NCI-H2196 treated with DMSO at 0.1 percent for 48 hours (cell line): ENCODE measurements around the gene WBP11.

Source experiments
- DNase-seq: peaks from one replicate; lab custom pipeline; 2025; ENCODE audit not compliant: unreplicated experiment; lab: John Stamatoyannopoulos, UW

Gene WBP11

DNA sequence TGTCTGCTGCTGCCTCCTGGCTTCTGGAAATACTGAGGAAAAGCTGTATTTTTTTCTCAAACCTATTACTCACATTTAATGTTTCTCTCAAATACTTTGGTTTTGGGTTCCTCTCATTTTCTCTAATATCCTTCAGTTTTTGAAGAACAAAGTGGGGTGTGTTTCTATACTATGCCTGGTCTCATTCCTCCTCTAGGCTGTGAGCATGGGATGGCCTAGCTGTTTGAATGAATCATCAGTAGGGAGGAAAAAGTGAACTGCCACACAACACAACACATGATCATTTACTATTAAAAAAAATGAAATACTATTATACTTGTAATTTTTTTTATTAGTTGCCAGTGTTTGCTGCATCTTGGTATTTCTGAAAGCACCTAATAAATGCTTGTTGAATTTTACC, 22.0 kb upstream of the WBP11 start:
- no peak for DNase-seq

DNA sequence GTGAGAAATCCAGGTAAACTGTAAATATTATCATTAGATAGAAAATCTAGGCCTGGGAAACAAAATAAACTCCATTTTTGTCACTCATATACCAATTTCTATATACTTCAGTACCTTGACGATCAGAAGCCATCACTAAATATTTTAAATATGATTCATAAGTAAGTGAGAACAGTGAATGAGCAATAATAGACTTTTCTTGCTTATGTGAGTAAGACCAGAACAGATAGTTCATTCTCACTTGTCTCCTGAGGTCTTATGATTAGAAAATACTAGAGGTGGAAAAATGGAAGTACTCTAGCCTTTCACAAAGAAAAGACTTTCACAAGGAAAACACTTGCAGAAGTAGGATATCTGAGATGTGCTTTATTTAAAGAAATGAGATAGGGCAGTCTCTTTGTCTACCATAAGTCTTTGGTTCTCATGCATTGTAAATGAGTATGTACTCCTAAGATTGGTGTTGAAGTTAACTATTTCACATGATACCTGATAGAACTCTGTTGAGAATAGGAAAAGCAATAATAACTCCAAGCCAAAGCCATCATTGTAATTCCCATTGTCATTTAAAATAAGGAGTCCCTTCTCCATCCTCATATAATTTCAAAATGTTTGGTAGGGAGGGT, 20.8 kb upstream of the WBP11 start:
- no peak for DNase-seq

GRCh38 chr12:14814014-14814413, 10.7 kb upstream of the WBP11 start, which contains the start of gene SMCO3:
Gene SMCO3 (minus strand): TSS chr12:14814182. CDS start chr12:14806680, 7,502 bp downstream.
- DNase-seq: no peak

DNA sequence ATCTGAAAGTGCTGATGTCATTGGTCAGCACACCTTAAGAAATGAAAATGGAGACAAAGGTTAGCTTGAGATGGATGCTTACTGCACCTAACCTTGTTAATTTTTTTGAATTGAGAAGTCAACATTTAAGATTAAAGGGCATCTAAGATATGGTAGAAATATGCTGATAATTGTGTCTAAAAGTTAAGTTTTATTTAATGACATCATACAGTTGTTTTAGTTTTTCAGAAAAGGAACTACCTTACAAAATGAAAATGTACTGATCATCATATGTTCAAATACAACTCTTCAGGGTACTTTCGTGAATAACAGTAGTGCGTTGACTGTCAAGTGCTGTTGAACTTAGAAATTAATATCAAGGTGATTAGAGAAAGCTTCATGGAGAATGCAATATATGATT, 8.2 kb upstream of the WBP11 start:
- no peak for DNase-seq

GRCh38 chr12:14810953-14811483, 7.7 kb upstream of the WBP11 start:
- DNase-seq: no peak

- no peak for DNase-seq
These were observed 7.1 kb upstream of the WBP11 start for GRCh38 chr12:14810167-14810952.

GRCh38 chr12:14803830-14804160, 517 bp upstream of the WBP11 start:
- no peak for DNase-seq

- DNase-seq: no peak
These were observed 612 bp downstream of the WBP11 start for GRCh38 chr12:14802721-14803010.

- DNase-seq: no peak
These were observed 1.0 kb downstream of the WBP11 start for GRCh38 chr12:14802247-14802646.

DNA sequence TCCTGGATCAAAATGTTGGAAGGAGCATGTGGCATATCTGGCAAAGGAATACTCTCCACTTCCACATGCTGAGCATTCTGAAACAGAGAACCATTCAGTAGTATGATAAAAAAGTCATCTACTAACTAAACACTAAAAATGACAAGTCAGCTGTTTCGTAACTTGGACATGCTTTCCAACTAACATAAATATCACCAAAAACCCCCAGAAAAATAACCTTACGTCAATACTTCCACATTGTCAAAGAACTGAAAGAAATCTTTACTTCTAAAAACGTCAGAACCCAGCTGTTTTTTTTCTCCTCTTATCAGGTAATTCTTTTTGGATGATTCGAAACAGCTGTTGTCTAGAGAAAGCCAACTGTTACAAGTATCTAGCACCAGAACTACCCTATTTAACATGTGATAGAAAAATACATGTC, 8.2 kb downstream of the WBP11 start:
- no peak for DNase-seq

GRCh38 chr12:14785568-14785967, 17.7 kb downstream of the WBP11 start:
- DNase-seq: no peak

DNA sequence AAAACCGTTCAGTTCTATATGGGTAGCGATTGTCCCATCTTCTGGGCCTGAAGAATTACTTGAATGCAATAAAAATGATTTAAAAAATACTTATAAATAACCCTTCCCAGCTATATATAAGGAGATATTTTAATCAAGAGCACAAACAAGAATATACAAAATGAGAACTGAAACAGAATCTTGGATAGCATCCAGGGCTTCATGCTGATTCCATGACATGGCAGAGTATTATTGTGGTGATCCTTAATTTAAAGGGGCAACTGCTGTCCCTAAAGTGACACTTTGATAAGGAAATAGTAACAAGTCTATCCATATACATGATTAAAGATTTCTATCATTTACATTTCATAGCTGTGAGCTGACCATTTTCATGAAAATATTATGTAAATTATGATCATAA, 18.8 kb downstream of the WBP11 start:
- no peak for DNase-seq

- DNase-seq: no peak
These were observed 20.5 kb downstream of the WBP11 start for GRCh38 chr12:14782756-14783155.

- DNase-seq: no peak
These were observed 21.7 kb downstream of the WBP11 start for GRCh38 chr12:14781563-14781962.

- no peak for DNase-seq
These were observed 22.4 kb downstream of the WBP11 start for GRCh38 chr12:14780859-14781258.

DNA sequence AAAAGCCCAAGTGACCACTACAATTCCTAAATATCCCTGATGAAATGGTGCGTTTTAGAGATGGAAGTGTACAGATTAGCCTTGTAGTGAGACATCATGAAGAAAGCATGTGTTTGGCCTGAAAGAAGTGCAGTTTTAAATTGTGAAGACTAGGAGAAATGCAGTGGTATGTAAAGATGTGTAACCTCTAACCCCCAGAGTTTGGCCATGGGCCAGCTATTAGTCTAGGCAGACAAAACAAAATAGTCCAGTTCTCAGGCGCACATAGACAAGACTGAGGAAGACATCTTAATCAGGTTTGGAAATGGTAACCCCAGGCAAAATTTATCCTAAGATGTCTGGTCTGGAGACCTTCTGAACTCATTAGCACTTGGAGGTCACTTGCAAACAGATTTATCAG, 23.4 kb downstream of the WBP11 start:
- no peak for DNase-seq

GRCh38 chr12:14777271-14777670, 26.0 kb downstream of the WBP11 start:
- no peak for DNase-seq

DNA sequence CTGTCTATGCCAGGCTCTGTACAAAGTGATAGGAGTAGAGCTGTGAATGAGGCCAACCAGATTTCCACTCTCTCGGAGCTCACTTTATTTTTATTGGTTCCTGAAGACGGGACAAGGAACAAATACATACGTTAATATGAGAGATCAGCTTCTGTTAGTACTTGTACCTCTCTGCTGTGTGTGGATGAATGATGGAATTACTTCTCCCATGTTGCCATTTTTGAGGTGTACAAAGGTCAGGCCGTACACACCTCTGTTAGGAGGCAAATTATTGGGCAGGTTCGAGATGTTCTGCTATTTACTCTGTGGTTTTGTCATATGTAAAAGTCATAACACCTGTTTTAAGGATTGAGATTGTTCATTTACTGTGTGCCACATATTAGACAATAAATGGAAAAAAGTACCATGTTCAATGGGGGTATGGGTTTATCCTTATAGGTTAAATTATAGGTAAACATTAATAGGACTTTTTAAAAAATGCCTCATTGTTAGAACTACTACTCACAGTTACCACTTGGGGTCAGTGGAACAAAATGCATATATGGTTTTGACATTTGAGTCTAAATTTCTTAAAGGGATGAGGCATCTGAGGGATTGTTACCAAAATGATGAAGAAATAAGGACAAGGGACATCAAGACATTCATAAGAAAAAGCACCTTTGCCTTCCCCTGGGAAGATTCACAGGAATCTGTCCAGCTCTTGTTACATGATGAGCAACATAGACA, 26.9 kb downstream of the WBP11 start:
- DNase-seq: no peak

DNA sequence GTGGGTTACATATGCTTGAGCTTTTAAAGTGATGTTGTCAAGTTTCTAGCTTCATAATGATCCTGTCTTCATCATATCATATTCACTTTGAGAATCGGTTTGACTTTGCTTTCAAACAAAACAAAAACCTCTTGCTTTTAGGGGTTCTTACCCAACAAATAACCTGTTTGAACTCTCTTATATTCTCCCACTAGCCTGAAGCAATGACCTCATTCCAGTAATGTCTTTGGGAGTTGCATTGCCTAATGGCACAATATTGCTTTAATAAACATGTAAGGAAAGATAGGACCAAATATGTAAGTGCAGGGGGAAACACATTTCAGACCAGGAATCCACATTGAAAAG, 27.7 kb downstream of the WBP11 start:
- DNase-seq: no peak

GRCh38 chr12:14774906-14775635, 28.2 kb downstream of the WBP11 start:
- no peak for DNase-seq

DNA sequence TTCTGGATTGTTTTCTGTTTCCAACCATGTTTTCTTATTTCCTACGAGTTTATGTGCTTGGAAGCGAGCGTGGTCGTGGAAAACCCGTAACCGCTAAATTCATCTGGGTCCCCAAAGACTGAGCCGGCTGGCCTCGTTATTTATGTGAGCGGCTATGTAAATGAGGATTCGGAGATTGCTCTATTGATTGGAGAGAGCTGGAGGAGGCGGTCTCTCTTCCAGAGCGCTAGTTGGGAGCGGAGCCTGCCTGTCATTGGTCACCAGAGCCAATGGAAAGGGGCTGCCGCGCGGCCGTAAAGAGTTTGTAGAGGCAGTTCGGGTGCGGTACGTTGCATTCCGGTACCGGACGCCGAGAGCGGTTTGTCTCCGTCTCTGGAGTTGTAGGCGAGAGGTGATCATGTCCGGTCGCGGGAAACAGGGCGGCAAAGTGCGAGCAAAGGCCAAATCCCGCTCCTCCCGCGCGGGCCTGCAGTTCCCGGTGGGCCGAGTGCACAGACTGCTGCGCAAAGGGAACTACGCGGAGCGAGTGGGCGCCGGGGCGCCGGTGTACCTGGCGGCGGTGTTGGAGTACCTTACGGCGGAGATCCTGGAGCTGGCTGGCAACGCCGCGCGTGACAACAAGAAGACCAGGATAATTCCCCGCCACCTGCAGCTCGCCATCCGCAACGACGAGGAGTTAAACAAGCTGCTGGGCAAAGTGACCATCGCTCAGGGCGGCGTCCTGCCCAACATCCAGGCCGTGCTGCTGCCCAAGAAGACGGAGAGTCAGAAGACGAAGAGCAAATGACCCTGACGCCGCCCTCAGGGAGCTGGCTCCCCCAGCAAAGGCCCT, 29.0 kb downstream of the WBP11 start:
- peak; percentile 58 for DNase-seq
